Mammary epithelial cell (primary cell): ENCODE measurements around the gene CDIP1.
"Not testable (repeated sequence)": the region's sequence is repeated elsewhere in the genome, so short reads cannot be mapped to it uniquely, and the experiment has no call there.

Experiments used
- EZH2 ChIP-seq: IDR thresholded peaks from 2 replicates; pipeline ENCODE4 v1.6.1; 2012; ENCODE audit warnings: low read length, inconsistent platforms, borderline replicate concordance
- TF ChIP-seq, protein P1 (sequence below), 2 donors: IDR thresholded peaks in 1 of 2; conservative IDR thresholded peaks in 1 of 2; 2 replicates each; pipeline ENCODE4 v1.5.1; 2011 to 2012; ENCODE audit warnings: inconsistent platforms in 2 of 2, low read length in 2 of 2, mild to moderate bottlenecking in 2 of 2, control low read depth in 1 of 2, low read depth in 1 of 2; ENCODE audit not compliant: insufficient read depth in 1 of 2; ENCODE audit errors: extremely low read depth in 1 of 2

DNA sequence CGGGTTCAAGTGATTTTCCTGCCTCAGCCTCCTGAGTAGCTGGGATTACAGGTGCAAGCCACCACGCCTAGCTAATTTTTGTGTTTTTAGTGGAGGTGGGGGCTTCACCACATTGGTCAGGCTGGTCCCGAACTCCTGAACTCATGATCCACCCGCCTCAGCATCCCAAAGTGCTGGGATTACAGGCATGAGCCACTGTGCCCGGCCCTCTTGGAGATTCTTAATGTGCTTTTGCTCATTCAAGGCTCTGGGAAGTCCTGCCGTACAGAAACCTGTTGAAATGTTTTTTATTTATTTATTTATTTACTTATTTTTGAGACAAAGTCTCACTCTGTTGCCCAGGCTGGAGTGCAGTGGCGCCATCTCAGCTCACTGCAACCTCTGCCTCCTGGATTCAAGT is 35.4 kb upstream of the CDIP1 start:
- TF ChIP-seq, protein P1, sequence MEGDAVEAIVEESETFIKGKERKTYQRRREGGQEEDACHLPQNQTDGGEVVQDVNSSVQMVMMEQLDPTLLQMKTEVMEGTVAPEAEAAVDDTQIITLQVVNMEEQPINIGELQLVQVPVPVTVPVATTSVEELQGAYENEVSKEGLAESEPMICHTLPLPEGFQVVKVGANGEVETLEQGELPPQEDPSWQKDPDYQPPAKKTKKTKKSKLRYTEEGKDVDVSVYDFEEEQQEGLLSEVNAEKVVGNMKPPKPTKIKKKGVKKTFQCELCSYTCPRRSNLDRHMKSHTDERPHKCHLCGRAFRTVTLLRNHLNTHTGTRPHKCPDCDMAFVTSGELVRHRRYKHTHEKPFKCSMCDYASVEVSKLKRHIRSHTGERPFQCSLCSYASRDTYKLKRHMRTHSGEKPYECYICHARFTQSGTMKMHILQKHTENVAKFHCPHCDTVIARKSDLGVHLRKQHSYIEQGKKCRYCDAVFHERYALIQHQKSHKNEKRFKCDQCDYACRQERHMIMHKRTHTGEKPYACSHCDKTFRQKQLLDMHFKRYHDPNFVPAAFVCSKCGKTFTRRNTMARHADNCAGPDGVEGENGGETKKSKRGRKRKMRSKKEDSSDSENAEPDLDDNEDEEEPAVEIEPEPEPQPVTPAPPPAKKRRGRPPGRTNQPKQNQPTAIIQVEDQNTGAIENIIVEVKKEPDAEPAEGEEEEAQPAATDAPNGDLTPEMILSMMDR (conservative IDR thresholded peaks at IDR 0.05 in 1 of 2, IDR thresholded peaks at IDR 0.05 in 1 of 2; ENCODE audit: extremely low read depth in 1 of 2, insufficient read depth in 1 of 2, low read depth in 1 of 2, low read length in 2 of 2), result not testable (repeated sequence)
- not testable (repeated sequence) for TF ChIP-seq EZH2
